ENCODE data around the gene NBEAL1. TPM values are rescaled to one million over a fixed set of nuclear protein-coding genes. Genes with fewer than 3 reads are reported as not detected.
"Not testable (repeated sequence)": the region's sequence is repeated elsewhere in the genome, so short reads cannot be mapped to it uniquely, and the experiment has no call there.

NBEAL1 gene
- total and polyA plus RNA-seq, 10 donors = 3.5 to 34.3 (median 24.2) TPM

DNA sequence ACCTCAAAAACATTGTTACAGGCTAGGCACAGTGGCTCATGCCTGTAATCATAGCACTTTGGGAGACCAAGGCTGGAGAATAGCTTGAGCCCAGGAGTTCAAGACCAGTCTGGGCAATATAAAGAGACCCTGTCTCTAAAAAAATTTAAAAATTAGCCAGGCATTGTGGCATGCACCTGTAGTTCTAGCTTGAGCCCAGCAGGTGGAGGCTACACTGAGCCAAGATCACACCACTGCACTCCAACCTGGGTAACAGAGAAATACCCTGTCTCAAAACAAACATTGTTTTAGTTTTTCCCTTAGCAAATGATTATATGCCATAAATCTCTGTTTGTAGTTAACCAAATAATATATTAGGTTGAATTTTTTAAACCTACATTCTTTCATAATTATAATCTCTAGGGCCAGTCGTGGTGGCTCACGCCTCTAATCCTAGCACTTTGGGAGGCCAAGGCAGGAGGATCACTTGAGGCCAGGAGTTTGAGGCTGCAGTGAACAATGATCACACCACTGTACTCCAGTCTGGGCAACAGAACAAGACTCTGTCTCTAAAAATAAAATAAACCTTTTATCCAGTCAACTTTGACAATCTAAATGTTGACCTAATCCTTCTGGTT, 210.9 kb downstream of the NBEAL1 start:
- Histone ChIP-seq H3K27me3 (replicated peaks in 1 of 7) (no peaks in the 10 kb centered on the region), H3K4me3 (no peak overlapping the region), H3K9me3 (no peaks in the 10 kb centered on the region), H3K36me3 (no peaks in the 10 kb centered on the region), H3K4me1 (no peaks in the 10 kb centered on the region), H3K27ac (no peak overlapping the region)
- intact Hi-C loops (cut with DNase I; ENCODE audit: low total_unique reads) = loop anchor here (10.0 kb wide), 1 partner anchor 229 kb away; no protein-coding TSS in a partner anchor
- TF ChIP-seq, protein P1, sequence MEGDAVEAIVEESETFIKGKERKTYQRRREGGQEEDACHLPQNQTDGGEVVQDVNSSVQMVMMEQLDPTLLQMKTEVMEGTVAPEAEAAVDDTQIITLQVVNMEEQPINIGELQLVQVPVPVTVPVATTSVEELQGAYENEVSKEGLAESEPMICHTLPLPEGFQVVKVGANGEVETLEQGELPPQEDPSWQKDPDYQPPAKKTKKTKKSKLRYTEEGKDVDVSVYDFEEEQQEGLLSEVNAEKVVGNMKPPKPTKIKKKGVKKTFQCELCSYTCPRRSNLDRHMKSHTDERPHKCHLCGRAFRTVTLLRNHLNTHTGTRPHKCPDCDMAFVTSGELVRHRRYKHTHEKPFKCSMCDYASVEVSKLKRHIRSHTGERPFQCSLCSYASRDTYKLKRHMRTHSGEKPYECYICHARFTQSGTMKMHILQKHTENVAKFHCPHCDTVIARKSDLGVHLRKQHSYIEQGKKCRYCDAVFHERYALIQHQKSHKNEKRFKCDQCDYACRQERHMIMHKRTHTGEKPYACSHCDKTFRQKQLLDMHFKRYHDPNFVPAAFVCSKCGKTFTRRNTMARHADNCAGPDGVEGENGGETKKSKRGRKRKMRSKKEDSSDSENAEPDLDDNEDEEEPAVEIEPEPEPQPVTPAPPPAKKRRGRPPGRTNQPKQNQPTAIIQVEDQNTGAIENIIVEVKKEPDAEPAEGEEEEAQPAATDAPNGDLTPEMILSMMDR (IDR thresholded peaks at IDR 0.05 in 8 of 11, conservative IDR thresholded peaks at IDR 0.05 in 3 of 11) = peak in 10 of 11 experiments; percentile 43 to 74 (median 64)
- TF ChIP-seq POLR2AphosphoS5 (IDR thresholded peaks at IDR 0.05) (no peak), POLR2A (IDR thresholded peaks at IDR 0.05) (no peak)
- 92 to 100% (median 95%) methylated on average over 2 of the region's 2 CpGs for WGBS, 5 donors
- DNase-seq = peak; percentile 48

- 68 to 90% (median 83%) methylated on average over 2 of the region's 2 CpGs for WGBS, 5 donors
- not testable (repeated sequence) for DNase-seq; H3K9me3 ChIP-seq; H3K27me3 ChIP-seq (replicated peaks in 1 of 7); H3K4me1 ChIP-seq; H3K27ac ChIP-seq; H3K36me3 ChIP-seq; H3K4me3 ChIP-seq
- intact Hi-C loops (cut with DNase I; ENCODE audit: low total_unique reads) = loop anchor here (10.0 kb wide), 1 partner anchor 225 kb away; no protein-coding TSS in a partner anchor
These were observed 215.0 kb downstream of the NBEAL1 start for GRCh38 chr2:203229674-203230073.

DNA sequence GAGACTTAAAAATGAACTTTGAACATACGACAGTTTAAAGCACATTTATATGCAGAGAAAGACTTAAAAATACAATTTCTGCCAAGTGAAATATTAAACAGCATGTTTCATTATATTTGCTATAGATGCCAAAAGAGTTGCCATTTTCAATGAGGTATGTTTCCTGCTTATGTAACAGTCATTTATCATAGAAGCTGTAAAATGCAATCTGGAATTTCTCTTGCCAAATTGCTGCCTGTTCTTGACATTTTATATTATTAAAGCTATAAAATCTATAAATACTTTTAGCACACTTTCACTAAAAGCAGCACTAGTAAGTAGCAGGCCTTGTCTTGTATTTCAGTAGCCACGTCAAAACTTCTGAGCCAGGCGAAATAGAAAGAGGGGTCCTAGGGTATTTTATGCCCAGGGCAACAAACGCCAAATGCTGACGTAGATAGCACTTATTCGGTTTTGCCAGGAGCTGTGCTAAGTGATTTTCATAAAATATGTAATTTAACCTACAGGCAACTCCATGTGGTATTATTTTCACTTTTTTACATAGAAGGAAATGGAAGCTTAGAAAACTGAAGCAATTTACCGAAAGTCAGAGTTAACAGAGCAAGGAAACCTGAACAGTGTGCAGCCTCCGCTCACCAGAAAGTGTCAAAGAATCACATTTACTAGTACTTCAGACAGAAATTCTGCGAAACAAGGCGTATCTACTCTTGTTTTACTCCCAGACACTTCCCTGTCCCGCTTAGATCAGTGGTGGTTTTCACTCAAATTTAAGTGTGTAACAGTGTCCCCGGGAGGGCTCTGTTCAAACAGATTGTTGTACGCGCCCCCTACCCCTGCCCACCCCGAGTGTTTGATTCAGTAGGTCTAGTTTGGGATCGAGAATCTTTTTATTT, 222.9 kb downstream of the NBEAL1 start:
- TF ChIP-seq, protein P1 (IDR thresholded peaks at IDR 0.05 in 8 of 11, conservative IDR thresholded peaks at IDR 0.05 in 3 of 11) = no peak
- TF ChIP-seq POLR2A (IDR thresholded peaks at IDR 0.05) (no peak), POLR2AphosphoS5 (IDR thresholded peaks at IDR 0.05) (no peak)
- H3K27ac ChIP-seq = peak overlapping the region in 6 of 8 donors; percentile 94 to 98 (median 98)
- no peak for DNase-seq
- peak overlapping the region in 6 of 8 donors; percentile 67 to 80 (median 75) for H3K4me3 ChIP-seq
- peaks cover 12 to 41% (median 26%) of the 10 kb centered on the region in 6 donors for H3K4me1 ChIP-seq
- H3K36me3 ChIP-seq = peaks cover 0 to 11% (median 0%) of the 10 kb centered on the region in 6 donors
- intact Hi-C loops (cut with DNase I; ENCODE audit: low total_unique reads) = no loop called here
- no peaks in the 10 kb centered on the region for H3K27me3 ChIP-seq (replicated peaks in 1 of 7)
- H3K9me3 ChIP-seq = no peaks in the 10 kb centered on the region
- WGBS, 5 donors = 87 to 91% (median 90%) methylated on average over 16 of the region's 16 CpGs

DNA sequence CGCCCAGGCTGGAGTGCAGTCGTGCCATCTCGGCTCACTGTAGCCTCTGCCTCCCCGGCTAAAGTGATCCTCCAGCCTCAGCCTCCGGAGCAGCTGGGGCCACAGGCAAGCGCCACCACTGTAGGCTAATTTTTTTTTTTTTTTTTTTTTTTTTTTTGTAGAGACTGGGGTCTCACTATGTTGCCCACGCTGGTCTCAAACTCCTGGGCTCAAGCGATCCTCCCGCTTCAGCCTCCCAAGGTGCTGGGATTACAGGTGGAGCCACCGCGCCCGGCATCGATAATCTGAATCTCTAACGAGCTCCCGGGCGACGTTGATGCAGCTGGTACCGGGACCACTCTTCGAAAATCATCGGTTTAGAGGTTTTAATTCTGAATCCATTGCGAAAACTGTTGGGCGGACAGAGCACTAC, 223.6 kb downstream of the NBEAL1 start:
- peak overlapping the region; percentile 89 to 98 (median 97) for H3K27ac ChIP-seq
- intact Hi-C loops (cut with DNase I; ENCODE audit: low total_unique reads) = no loop called here
- H3K9me3 ChIP-seq = no peaks in the 10 kb centered on the region
- no peak for TF ChIP-seq POLR2A (IDR thresholded peaks at IDR 0.05)
- TF ChIP-seq, protein P1 (IDR thresholded peaks at IDR 0.05 in 8 of 11, conservative IDR thresholded peaks at IDR 0.05 in 3 of 11) = no peak
- no peak for TF ChIP-seq POLR2AphosphoS5 (IDR thresholded peaks at IDR 0.05)
- H3K27me3 ChIP-seq (replicated peaks in 1 of 7) = no peaks in the 10 kb centered on the region
- peaks cover 12 to 45% (median 26%) of the 10 kb centered on the region in 6 donors for H3K4me1 ChIP-seq
- H3K4me3 ChIP-seq = peak overlapping the region; percentile 67 to 85 (median 77)
- whole genome bisulfite sequencing, 5 donors = 20 to 27% (median 23%) methylated on average over 21 to 22 of the region's 22 CpGs
- DNase-seq = no peak
- peaks cover 0 to 18% (median 5%) of the 10 kb centered on the region in 6 donors for H3K36me3 ChIP-seq

Measured in spleen (tissue), 11 donors.